Measurements from ENCODE around the gene ZFPL1. TPM values are rescaled to one million over a fixed set of nuclear protein-coding genes. Genes with fewer than 3 reads are reported as not detected.

Gene ZFPL1
- total and polyA plus RNA-seq, 4 donors = 34.5 to 45.8 (median 35.2) TPM

- no peaks in the 10 kb centered on the region for H3K9me3 ChIP-seq (ENCODE audit: control insufficient read depth in 4 of 4, insufficient read depth in 3 of 4, low read length in 3 of 4)
- no peaks in the 10 kb centered on the region for H3K27me3 ChIP-seq (ENCODE audit: control insufficient read depth in 3 of 3, insufficient read depth in 3 of 3, low read length in 2 of 3)
- DNase-seq = no peak
- no peak overlapping the region for H3K27ac ChIP-seq (ENCODE audit: low read depth in 1 of 2, low read length in 1 of 2)
- 94 to 96% methylated on average over 9 of the region's 9 CpGs for WGBS, 2 donors
- H3K9ac ChIP-seq (ENCODE audit: insufficient read depth in 1 of 2, low read length in 2 of 2) = no peak overlapping the region
- peaks cover 0 to 13% (median 1%) of the 10 kb centered on the region in 4 donors for H3K36me3 ChIP-seq (ENCODE audit: control insufficient read depth in 4 of 4, insufficient read depth in 4 of 4, low read length in 4 of 4)
- H3K4me1 ChIP-seq (ENCODE audit: control insufficient read depth in 5 of 5, insufficient read depth in 5 of 5, low read length in 5 of 5) = peaks cover 0 to 12% (median 5%) of the 10 kb centered on the region in 5 donors
- TF ChIP-seq CTCF (IDR thresholded peaks at IDR 0.05; ENCODE audit: control extremely low read depth, extremely low read depth) = no peak
- no peak for ATAC-seq (ENCODE audit: insufficient read depth, low FRiP score)
- H3K4me3 ChIP-seq = no peak overlapping the region
Measured at GRCh38 chr11:65078786-65079342, 5.2 kb upstream of the ZFPL1 start.

GRCh38 chr11:65083134-65083833, 738 bp upstream of the ZFPL1 start:
- Histone ChIP-seq H3K9me3 (ENCODE audit: control insufficient read depth in 4 of 4, insufficient read depth in 3 of 4, low read length in 3 of 4) (no peaks in the 10 kb centered on the region), H3K27me3 (ENCODE audit: control insufficient read depth in 3 of 3, insufficient read depth in 3 of 3, low read length in 2 of 3) (no peaks in the 10 kb centered on the region), H3K9ac (ENCODE audit: insufficient read depth in 1 of 2, low read length in 2 of 2) (peak overlapping the region; percentile 3 to 66), H3K36me3 (ENCODE audit: control insufficient read depth in 4 of 4, insufficient read depth in 4 of 4, low read length in 4 of 4) (peaks cover 0 to 27% (median 16%) of the 10 kb centered on the region in 4 donors), H3K4me3 (peak overlapping the region; percentile 39), H3K27ac (ENCODE audit: low read depth in 1 of 2, low read length in 1 of 2) (peak overlapping the region in 1 of 2 donors; percentile 34), H3K4me1 (ENCODE audit: control insufficient read depth in 5 of 5, insufficient read depth in 5 of 5, low read length in 5 of 5) (peaks cover 0 to 22% (median 8%) of the 10 kb centered on the region in 5 donors)
- no peak for DNase-seq
- WGBS, 2 donors = 5 to 8% methylated on average over 12 to 13 of the region's 13 CpGs
- TF ChIP-seq CTCF (IDR thresholded peaks at IDR 0.05; ENCODE audit: control extremely low read depth, extremely low read depth) = no peak
- no peak for ATAC-seq (ENCODE audit: insufficient read depth, low FRiP score)

- TF ChIP-seq CTCF (IDR thresholded peaks at IDR 0.05; ENCODE audit: control extremely low read depth, extremely low read depth) = no peak
Measured at GRCh38 chr11:65084598-65085375, 765 bp downstream of the ZFPL1 start.

More at GRCh38 chr11:65084598-65085375, 765 bp downstream of the ZFPL1 start:
- H3K4me3 ChIP-seq = peak overlapping the region; percentile 82
- DNase-seq = no peak
- ATAC-seq (ENCODE audit: insufficient read depth, low FRiP score) = no peak
- peak overlapping the region; percentile 69 to 92 for H3K9ac ChIP-seq (ENCODE audit: insufficient read depth in 1 of 2, low read length in 2 of 2)
- no peaks in the 10 kb centered on the region for H3K9me3 ChIP-seq (ENCODE audit: control insufficient read depth in 4 of 4, insufficient read depth in 3 of 4, low read length in 3 of 4)
- H3K4me1 ChIP-seq (ENCODE audit: control insufficient read depth in 5 of 5, insufficient read depth in 5 of 5, low read length in 5 of 5) = peaks cover 0 to 22% (median 8%) of the 10 kb centered on the region in 5 donors
- peaks cover 4 to 39% (median 17%) of the 10 kb centered on the region in 4 donors for H3K36me3 ChIP-seq (ENCODE audit: control insufficient read depth in 4 of 4, insufficient read depth in 4 of 4, low read length in 4 of 4)
- H3K27me3 ChIP-seq (ENCODE audit: control insufficient read depth in 3 of 3, insufficient read depth in 3 of 3, low read length in 2 of 3) = no peaks in the 10 kb centered on the region
- 46 to 50% methylated on average over 23 of the region's 23 CpGs for WGBS, 2 donors
- peak overlapping the region; percentile 58 to 73 for H3K27ac ChIP-seq (ENCODE audit: low read depth in 1 of 2, low read length in 1 of 2)

All from lung (tissue), 12 donors.